ENCODE results near the gene ABHD8.
A peak's percentile ranks its signal among the peaks of the same experiment; 100 is the strongest.

ABHD8 gene

DNA sequence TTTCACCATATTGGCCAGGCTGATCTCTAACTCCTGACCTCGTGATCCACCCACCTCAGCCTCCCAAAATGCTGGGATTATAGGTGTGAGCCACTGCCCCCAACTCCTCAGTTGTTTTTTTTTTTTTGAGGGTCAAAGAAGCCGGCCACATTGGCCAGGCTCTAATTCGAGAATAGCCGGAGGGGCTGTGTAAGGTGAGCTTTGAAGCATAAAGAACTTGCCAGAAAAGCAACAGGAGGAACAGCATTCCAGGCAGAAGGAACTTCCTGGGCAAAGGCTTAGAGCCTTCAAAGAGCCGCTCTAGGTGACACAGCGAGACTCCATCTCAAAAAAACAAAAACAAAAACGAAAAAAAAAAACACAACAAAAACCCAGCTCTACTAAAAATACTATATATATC lies 37.2 kb downstream of the ABHD8 start:
- no peak for DNase-seq

DNA sequence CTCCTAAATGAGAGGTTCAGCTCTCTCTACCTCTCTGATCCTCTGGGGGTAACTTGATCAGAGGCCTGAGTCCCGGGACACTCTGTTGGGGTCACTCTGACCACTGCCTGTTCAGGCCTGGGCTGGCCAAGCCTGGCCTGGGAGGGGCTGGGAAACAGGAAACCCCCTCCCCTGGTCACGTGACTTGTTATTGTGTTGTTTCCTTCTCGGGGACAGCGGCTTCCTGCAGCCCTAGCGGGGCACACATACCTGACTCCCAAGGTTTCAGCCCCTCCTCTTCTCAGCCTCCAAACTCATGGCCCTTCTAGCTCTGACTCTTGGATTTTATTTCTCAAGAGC lies 38.6 kb downstream of the ABHD8 start, which contains the start of gene USHBP1:
Gene USHBP1, minus strand, starts transcription at position 105 of the 339 bp plus-strand sequence. CDS start 446 bp downstream, outside the sequence.
- no peak for DNase-seq

DNA sequence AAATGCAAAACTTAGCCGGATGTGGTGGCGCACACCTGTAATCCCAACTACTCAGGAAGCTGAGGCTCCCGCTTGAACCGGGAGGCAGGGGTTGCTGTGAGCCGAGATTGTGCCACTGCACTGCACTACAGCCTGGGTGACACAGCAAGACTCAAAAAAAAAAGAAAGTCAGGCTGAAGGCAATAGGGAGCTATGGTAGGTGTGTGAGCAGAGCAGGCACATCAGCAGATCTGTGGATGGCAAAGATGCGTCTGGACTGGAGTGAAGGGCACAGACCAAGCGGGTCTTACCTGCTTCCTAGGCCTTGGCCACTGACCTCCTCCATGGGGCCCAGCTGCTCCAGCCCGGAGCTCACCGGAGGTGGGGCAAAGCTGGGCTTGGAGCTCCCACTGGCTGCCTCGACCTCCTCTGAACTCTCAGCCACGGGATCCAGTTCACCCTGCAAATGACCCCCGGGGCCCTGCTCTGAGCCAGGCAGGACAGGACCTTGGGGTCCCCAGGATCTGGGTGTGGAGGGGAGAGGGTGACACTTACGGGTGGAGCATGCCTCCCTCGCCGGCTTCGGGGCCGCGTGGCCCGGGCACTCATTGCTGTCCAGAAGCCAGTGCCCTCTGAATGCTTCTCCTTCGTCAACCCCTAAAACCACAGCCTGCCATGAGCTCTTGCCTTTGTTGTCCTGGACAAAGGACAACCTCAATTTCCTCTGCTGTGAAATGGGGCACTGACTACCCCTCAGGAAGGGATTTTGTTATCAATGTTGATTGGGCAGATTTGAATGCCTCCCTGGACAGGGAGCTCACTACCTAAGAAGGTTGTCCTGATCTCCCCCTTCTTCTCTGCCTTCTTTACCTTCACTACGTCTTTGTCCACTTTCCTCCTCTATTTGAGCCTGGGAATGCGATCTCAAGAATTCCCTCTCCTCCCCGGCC lies 39.2 kb downstream of the ABHD8 start:
- DNase-seq: no peak

DNA sequence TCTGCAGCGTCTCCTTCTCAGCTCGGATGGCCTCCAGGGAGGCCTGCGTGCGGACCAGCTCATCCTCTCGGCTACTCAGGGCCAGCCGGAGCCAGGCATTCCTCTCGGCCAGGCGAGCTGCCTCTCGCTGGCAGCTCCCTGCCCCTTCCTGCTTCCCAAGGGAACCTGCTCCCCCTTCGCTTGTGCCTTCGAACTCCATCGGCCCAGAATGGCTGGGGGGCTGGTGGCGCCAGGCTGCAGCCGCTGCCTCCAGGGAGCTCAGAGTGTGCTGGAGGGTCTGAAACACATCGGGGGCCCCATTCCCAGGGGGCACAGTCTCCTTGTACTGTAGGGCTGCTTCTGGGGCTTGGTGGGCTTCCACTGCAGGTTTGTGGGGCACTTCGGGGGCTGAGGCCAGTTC lies 40.7 kb downstream of the ABHD8 start:
- no peak for DNase-seq

DNA sequence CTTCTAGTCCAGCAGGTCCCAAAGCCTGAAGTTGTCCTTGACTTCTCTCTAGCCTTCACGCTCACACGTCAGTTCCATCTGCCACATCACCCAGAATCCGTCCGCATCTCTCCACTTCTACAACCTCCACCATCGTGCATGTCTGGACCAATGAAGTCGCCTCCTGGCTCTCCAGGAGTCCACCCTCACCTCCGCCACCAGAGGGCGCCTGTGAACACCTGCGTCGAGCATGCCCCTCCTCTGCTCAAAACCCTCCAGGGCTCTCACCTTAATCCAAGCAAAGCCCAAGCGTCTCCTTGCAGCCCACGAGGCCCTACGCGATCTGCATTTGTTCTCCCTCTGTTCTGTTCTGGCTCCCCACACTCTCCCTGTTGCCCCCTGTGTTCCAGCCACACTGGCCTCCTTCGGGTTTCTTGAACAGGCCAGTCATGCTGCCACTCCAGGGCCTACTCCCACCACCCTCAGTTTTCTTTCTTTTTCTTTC lies 42.3 kb downstream of the ABHD8 start:
- DNase-seq: peak in 10 of 14 donors; percentile 15 to 53 (median 26)

DNA sequence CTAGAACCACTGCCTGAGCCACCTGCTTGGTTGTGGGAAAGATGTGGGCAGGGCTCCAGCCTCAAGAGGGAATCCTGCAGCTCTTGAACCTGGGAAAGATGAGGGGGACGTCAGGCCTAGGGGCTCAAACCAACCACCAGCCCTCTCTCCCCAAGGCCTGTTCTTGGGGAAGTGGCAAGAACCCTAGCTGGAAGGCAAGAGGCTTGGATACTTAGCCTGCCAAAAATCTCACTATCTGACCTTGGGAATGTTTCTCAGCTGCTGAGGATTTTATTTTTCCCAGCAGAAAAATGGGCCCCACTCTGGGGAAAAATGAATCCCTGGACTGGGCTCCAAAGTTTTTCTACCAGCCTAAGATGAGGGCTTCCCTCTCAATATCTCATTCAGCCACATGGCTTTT lies 43.3 kb downstream of the ABHD8 start:
- DNase-seq: no peak

DNA sequence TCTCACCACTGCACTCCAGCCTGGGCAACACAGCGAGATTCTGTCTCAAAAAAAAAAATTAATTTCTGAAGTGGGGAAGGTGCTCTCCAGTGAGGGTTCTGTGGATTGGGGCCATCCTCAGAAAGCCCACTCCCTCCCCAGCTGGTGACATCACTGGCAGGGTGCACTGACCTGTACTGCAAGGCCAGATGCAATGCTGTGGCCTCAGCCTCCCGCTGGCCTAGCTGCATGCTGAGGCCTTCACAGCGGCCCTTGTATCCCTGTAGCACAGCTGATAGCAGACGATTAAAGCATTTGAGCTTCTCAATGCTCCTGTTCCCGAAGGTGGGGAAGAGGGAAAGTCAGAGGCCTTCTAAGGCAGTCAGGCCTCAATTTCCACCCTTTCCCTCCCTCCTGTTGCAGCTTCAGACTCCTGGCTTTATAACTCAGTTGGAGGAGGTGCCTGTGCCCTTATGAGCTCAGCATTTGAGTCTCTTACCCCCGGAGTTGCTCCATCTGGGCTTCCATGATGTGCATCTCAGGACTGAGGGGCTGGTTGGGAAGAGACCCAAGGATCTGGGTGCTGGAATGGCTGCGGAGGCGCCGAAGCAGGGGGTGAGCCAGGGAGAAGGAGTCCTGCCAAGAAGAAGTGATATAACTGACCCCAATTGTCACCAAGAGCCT lies 44.0 kb downstream of the ABHD8 start:
- DNase-seq: no peak

DNA sequence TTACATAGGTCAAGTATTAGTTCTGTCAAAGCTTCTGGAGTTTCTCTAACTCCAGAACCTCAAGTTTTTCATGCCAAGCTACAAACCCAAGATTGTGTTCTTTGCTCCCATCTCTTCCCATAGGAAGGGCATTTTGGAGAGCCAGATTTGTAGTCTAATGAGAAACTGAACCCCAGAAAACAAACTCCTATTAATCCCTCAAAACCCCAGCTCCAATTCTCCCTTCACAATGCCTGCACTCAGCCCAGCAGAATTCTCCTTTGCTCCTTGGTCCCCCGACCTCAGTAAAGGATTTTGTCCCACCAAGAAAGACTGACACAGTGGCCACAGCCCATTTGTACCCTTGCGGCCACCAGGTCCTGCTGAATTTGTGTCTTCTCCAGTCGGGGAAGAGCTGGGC lies 47.1 kb downstream of the ABHD8 start:
- no peak for DNase-seq

DNA sequence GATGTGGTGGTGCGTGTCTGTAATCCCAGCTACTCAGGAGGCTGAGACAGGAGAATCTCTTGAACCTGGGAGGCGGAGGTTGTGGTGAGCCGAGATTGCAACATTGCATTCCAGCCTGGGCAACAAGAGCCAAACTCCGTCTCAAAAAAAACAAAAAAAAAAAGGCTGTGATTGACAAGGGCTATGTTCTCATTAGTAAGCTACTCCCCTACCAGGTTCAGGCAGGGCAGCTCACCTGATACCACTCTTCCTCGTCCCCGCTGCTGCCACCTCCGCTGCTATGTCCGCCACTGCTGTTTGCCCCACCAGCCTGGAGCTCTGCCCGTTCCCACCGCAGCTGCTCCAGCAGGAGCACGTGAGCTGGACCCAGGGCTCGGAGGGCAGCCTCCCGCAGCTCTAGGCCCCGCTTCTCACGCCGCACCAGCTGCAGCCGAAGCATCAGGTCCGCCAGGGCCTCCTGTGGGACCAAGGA lies 48.0 kb downstream of the ABHD8 start:
- DNase-seq: no peak

DNA sequence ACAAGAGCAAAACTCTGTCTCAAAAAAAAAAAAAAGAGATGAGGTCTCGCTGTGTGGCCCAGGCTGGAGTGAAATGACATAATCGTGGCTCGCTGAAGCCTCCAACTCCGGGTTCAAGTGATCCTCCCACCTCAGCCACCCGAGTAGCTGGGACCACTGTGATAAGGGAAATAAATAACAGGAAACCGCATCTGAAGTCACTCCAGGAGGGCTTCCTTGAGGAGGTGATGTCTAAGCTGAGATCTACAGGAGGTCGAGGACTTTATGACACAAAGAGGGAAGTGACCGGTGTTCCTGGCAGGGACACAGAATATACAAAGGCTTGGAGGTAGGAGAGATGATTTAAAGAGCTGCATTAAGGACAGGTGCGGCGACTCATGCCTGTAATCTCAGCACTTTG lies 48.6 kb downstream of the ABHD8 start:
- DNase-seq: no peak

DNA sequence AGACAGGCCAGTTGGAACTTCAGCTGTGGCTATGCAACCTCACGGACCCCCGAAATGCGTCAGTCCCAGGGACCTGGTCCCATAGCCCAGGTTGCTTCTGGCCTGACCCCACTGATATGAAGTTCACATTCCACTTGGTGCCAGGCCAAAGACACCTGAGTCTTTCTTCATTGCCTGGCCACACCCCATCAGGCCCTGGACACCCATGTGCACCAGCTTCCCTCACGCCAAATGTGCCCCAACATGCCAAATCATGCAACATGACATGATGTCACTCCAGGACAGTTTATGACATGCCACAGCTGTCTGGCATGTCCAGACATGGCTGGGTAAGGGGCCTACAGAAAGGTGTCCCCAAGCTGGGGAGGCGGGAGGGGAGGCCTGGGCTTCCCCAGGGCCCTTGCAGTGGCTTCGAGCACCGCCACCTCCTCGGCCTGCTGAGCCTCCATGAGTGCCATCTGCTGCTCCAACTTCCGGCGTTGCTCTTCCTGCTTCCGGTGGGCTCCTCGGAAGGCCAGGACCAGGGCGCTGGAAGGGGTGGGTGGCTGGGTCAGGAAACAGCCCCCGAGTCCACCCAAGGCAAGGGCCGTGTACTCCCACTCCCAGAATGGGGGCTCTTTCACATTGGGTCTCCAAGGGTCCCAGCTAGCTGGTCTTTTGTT lies 53.2 kb downstream of the ABHD8 start:
- no peak for DNase-seq

DNA sequence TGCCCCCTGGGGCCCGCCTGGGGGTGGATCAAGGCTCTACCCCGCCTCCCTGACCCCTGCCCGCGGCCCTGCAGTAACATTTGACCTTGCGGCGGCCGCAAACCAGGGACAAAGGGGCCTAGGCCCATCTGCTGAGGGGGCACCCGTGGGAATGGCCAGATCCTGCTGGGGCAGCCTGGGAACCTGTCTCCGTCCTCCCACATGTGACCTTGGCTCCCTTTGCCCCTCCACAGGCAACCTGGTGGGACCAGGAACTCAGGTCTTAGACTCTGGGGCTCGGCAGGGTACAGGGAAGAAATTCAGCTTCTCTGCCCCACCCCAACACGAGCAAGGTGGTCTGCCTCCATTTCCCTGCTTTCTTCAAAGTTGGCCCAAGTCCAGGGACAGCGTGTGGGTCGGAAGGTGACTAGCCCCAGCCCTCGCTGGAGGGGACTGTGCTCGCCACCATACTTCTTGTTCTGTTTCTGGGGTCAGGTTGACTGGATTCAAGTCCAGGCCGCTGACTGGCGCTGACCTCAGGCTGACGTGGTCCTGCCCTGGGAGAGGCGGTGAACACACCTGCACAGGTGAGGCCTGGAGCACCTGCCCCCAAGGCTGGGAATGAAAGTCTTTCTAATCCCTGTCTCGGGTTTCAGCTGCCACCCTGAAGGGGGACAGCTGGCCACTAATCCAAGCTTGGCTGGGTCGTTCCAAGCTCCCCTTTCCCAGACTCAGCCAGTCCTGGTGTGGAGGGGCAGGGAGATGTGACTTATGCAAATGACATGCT lies 55.0 kb downstream of the ABHD8 start:
- no peak for DNase-seq

DNA sequence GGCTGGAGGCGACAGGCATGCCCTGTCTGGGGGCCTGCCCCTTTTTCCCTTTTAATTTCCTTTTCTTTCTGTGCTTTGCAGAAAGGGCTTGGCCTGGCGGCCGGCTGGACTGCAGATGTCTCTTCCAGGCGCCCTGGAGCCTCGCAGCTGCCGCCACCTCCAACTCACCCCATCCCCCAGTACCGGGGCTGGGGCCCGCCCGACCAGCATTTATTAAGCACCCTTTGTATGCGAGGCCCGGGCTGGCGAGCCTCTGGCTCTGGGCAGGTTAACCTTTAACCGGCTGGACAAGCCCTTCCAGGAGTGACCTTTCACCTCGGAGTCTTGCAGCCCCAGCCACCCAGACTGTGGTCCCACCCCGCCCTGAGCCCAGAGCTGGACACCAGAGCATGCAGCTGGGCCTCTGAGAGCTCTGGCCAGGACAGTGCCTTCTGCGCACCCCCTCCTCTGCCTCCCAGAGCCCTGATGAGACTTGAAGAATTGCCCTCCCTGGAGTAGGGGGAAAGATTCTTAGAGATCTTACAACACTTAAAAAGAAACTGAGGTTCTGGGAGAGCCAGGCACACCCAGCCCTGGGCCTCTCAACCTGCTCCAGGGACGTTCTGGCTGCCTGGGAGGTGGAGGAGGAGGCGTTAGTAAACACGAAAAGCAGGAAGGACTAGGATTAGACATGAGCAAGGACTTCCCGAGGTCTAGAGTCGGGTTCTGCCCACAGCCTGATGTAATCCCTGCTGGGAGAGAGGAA lies 56.4 kb downstream of the ABHD8 start:
- DNase-seq: peak in 2 of 14 donors; percentile 47 to 53

DNA sequence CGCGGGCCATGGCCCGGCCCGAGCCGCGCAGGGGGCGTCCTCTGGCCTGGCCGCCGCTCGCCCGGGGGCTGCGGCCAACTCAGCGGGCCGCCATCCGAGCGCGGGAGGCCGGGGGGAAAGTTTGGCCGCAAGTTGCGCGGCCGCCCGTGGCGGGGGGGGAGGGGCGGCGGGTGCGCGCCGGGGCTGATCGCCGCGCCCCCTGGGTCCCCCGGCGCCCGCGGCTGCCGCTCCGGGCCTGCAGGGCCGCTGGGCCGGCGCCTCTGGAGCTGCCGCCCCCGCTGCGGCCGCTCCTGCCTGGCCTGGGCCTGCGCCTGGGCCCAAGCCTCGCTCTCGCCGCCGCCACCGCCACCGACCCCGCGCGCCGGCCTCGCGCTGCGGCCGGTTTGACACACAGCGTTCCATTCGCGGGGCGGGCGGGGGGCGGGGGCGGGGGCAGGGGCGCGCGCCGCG lies 57.7 kb downstream of the ABHD8 start, which contains the start of gene NR2F6:
Gene NR2F6, minus strand, starts transcription at position 385 of the 450 bp plus-strand sequence. CDS start 699 bp downstream, outside the sequence.
- no peak for DNase-seq

DNA sequence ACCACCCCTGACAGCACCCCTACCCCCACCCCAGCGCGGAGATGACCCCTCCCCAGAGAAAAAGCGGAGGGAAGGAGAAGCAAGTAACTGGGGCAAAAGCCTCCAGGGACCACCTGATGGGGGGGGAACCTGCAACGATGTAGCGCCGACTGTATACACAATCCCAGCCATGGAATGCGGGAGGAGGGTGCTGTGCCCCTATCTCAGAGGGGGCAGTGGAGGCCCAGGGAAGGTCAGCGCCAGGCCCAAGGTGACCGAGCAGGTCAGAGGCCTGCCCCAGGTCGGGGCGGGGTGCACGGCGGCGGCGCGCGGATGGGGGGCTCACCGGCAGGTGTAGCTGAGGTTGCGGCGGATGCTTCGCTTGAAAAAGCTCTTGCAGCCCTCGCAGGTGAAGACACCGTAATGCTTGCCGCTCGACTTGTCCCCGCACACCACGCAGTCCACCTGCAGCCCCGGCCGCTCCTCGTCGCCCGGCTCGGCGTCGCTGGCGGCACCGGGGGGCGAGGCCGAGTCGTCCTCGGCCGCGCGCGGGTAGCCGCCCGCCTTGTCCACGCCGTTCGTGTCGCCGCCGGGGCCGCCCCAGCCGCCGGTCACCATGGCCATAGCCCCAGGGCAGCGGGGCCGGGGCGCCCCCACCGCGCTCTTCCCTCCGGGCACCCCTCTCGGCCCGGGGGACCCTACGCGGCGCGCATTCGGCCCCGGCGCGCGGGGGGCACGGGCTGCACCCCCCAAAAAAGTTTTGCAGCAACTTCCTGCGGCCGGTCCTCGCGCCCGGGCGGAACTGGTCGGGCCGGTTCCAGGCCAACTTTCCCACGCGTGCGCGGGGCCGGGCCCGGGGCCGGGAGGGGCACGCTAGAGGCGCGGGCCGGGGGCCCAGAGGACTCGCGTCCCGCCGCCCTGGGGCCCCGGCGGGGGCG lies 58.3 kb downstream of the ABHD8 start:
- DNase-seq: peak in 1 of 14 donors; percentile 56

DNA sequence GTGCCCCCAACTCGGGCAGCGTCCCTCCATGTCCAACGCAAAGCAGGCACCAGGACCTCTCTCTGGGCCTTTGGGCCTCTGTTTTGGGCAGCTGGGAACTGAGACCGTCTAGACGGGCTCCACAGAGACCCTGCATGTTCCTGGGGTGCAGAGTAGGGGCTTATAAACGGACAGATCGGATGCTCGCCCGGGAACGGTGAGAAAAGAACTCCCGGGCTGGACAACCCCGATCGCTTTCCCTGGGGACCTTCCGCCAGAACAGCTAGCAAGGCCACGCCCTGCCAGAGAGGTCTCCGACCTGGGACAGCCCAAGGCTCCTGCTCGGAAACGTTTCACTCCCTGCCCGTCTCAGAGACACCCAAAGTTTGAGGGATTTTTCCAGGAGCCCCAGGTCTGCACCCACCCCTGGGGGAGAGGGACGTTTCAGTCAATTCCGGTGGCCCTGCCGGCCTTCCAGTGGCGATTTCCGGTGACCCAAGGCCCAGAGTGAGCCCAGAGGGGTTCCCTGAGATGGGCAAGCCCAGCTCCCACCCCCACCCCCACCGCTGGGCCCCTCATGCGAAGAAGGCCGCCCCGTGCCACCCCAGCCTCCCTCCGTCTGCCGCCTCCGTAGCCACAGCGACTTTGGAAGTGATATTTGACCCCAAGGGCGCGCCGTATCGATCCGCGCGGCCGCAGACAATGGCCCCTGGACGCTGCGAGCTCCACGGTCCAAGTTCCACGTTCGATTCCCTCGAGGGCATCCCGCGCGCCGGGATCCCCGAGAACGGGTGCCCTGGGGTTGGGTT lies 59.2 kb downstream of the ABHD8 start:
- peak in 3 of 14 donors; percentile 12 to 26 (median 19) for DNase-seq

DNA sequence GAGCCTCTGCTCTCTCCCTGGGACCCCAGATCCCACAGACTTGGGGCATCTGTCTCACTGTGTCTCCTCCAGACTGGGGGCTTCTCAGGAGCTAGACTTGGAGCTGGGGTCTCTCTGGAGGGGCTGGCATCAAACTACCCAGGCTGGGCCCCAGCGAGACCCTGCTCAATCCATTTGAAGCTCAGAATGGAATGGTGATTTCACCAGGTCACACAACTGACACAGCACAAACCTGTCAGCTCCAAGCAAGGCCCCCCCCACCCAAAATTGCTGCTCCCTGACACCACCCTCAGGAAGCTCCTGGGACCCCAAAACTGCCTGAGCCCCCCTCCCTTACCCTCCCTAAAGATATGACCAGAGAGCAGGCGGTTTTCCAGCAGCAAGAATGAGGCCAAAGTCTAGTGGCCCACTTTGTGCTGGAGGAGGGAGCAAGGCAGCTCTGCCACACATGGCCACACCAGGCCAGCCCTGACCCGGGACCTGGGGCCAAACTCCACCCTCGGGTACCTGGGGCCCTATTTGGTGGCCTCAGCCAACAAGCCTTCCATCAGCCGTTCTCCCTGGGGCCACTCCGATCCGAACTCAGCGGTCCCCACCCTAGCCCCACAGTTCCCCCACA lies 59.9 kb downstream of the ABHD8 start:
- no peak for DNase-seq

DNA sequence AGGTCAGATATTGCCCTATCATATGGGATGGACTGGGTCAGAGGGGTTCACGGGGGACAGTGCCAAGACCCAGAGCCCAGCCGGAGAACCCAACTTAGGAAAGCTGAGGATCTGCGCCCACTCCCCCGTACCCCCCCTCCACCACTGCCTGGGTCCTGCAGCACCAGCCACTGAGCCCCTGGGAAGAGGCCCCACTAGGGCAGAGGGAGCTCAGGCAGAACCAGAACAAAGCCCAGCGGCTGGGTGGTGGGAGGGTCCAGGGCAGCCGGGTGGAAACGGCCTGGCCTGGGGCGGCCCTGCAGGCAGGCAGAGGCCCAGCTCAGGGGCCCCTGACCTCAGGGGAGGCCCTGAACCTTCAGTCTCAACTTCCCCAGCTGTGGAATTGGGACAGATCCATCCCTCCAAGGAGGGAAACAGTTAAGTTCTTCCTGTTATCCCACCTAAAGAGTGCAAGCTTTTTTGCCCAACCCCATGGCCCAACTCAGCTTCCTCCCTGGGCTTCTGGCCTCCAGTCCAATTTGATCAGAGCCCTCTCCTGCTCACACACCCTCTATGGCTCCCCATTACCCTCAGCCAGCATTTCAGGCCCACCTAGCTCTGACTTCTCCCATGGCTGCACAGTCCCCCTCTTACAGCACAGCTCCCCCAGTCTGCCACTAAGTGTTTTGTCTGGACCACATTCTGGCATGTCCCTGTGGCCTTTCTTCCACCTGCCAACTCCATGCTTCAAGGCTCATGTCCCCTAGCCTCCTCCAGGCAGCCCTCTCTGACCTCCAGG lies 60.6 kb downstream of the ABHD8 start:
- no peak for DNase-seq

All from C1 segment of cervical spinal cord (tissue), 14 donors.